ENCODE measurements around the gene TESK2. TPM values are rescaled to one million over a fixed set of nuclear protein-coding genes. Genes with fewer than 3 reads are reported as not detected.
A peak's percentile ranks its signal among the peaks of the same experiment; 100 is the strongest.
"Not testable (repeated sequence)": the region's sequence is repeated elsewhere in the genome, so short reads cannot be mapped to it uniquely, and the experiment has no call there.

TESK2 gene
- total RNA-seq, 1 experiment from 2014 or later = 13.8 TPM

DNA sequence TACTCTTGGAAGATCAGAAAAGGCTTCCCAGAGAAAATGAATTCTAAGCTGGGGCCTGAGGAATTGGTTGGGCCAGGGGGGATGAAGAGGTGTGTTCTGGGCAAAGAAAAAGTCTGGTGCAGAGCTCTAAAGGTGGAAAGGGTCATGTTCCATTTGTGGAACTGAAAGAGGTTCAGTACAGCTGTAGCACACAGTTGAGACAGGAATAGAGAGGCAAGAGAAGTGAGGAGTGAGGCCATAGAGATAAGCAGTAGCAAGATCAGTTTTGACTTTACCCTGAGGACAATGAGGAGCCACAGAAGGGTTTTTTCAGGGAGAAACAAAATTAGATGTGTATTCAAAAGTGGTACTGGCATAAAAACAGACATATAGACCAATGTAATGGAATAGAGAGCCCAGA lies 120.4 kb downstream of the TESK2 start:
- no TSS peak for BruUV-seq (replicated peaks)

DNA sequence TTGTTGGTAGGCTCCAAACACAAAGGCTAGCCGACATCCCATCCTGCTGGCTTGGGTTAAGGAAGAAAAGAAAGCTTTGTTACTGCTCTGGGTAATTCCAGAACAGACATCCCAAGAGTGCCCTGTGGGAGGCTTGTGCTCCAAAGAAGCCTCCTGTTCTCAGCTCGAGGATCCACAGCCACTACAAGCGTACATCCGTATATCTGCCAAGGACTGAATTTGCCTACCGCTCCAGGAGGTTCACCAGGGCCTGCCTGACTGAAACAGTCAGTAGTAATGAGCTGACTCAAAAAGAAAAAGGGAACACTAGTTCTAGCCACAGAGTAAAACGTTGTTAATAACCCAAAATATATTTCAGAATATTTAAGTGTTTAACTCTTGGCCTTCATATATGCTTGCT lies 125.9 kb downstream of the TESK2 start:
- intact Hi-C loops (cut with micrococcal nuclease; ENCODE audit: unreplicated experiment) = no loop called here
- Histone ChIP-seq H3K79me2 (ENCODE audit: low read depth) (no peaks in the 10 kb centered on the region), H3K4me2 (no peak overlapping the region), H4K20me1 (ENCODE audit: insufficient read depth) (no peaks in the 10 kb centered on the region), H3K27ac (no peak overlapping the region), H3K27me3 (ENCODE audit: insufficient read depth, low read depth) (no peaks in the 10 kb centered on the region), H3K36me3 (ENCODE audit: low read depth) (no peaks in the 10 kb centered on the region), H3K9me2 (ENCODE audit: insufficient read depth) (no peaks in the 10 kb centered on the region), H3K4me1 (replicated peaks; ENCODE audit: insufficient read depth) (peaks cover under 1% of the 10 kb centered on the region; the same call in 1 of the 2 replicates), H2AFZ (no peak overlapping the region), H3K9me3 (ENCODE audit: insufficient read depth, low read depth) (no peaks in the 10 kb centered on the region), H3K4me3 (no peak overlapping the region), H3F3A (ENCODE audit: insufficient read depth, low read depth) (peaks cover 11% of the 10 kb centered on the region; the same call in 1 of the 2 replicates)
- POLR2A ChIA-PET (ENCODE audit: unreplicated experiment) = no interaction called here
- CTCF ChIA-PET = no interaction called here
- DNase-seq = no peak
- no TSS peak for BruUV-seq (replicated peaks)
- no peak for TF ChIP-seq CTCF (conservative IDR thresholded peaks at IDR 0.05)
- TF ChIP-seq EZH2 (IDR thresholded peaks at IDR 0.05; ENCODE audit: low read depth) = no peak

More for the DNA sequence above, 120.4 kb downstream of the TESK2 start:
- Histone ChIP-seq H3K4me2 (no peak overlapping the region), H4K20me1 (ENCODE audit: insufficient read depth) (no peaks in the 10 kb centered on the region), H3K27ac (no peak overlapping the region), H3K9me3 (ENCODE audit: insufficient read depth, low read depth) (no peaks in the 10 kb centered on the region), H3K4me1 (replicated peaks; ENCODE audit: insufficient read depth) (no peaks in the 10 kb centered on the region), H3K4me3 (no peak overlapping the region), H3K79me2 (ENCODE audit: low read depth) (no peaks in the 10 kb centered on the region), H2AFZ (no peak overlapping the region), H3K9me2 (ENCODE audit: insufficient read depth) (no peaks in the 10 kb centered on the region), H3F3A (ENCODE audit: insufficient read depth, low read depth) (no peaks in the 10 kb centered on the region), H3K27me3 (ENCODE audit: insufficient read depth, low read depth) (no peaks in the 10 kb centered on the region), H3K36me3 (ENCODE audit: low read depth) (no peaks in the 10 kb centered on the region)
- intact Hi-C loops (cut with micrococcal nuclease; ENCODE audit: unreplicated experiment) = no loop called here
- DNase-seq = no peak
- ChIA-PET CTCF (no interaction called here), POLR2A (ENCODE audit: unreplicated experiment) (no interaction called here)
- TF ChIP-seq CTCF (conservative IDR thresholded peaks at IDR 0.05) (no peak), EZH2 (IDR thresholded peaks at IDR 0.05; ENCODE audit: low read depth) (no peak)

DNA sequence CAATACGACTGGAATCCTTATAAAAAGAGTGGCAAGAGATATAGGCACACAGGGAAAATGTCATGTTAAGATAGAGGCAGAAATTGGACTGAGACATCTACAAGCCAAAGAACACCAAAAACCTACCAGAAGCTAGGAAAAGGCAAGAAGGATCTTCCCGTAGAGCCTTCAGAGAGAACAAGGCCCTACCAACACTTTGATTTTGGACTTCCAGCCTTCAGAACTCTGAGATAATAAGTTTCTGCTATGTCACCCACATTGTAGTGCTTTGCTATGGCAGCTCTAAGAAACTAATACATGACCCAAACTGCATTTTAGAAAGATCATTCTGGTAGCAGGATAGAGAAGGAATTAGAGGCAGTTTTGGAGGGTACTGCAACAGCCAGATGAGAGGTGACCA lies 126.7 kb downstream of the TESK2 start:
- Histone ChIP-seq H3K4me1 (replicated peaks; ENCODE audit: insufficient read depth) (peaks cover 4% of the 10 kb centered on the region; the same call in 1 of the 2 replicates), H3K9me3 (ENCODE audit: insufficient read depth, low read depth) (no peaks in the 10 kb centered on the region), H3K4me3 (no peak overlapping the region), H3K36me3 (ENCODE audit: low read depth) (no peaks in the 10 kb centered on the region), H3K9me2 (ENCODE audit: insufficient read depth) (no peaks in the 10 kb centered on the region), H3K79me2 (ENCODE audit: low read depth) (no peaks in the 10 kb centered on the region), H3F3A (ENCODE audit: insufficient read depth, low read depth) (peaks cover 12% of the 10 kb centered on the region; the same call in 1 of the 2 replicates), H3K4me2 (no peak overlapping the region), H2AFZ (no peak overlapping the region), H3K27ac (no peak overlapping the region), H3K27me3 (ENCODE audit: insufficient read depth, low read depth) (no peaks in the 10 kb centered on the region), H4K20me1 (ENCODE audit: insufficient read depth) (no peaks in the 10 kb centered on the region)
- no peak for DNase-seq
- POLR2A ChIA-PET (ENCODE audit: unreplicated experiment) = no interaction called here
- CTCF ChIA-PET = no interaction called here
- intact Hi-C loops (cut with micrococcal nuclease; ENCODE audit: unreplicated experiment) = no loop called here
- TF ChIP-seq CTCF (conservative IDR thresholded peaks at IDR 0.05) (no peak), EZH2 (IDR thresholded peaks at IDR 0.05; ENCODE audit: low read depth) (no peak)
- BruUV-seq (replicated peaks) = no TSS peak

- intact Hi-C loops (cut with micrococcal nuclease; ENCODE audit: unreplicated experiment) = loop anchor here (1.0 to 2.0 kb wide), 3 partner anchors 130 to 520 kb away; partner anchors contain the start of gene TESK2
- H3K79me2 ChIP-seq (ENCODE audit: low read depth); BruUV-seq (replicated peaks); H3K9me2 ChIP-seq (ENCODE audit: insufficient read depth); H4K20me1 ChIP-seq (ENCODE audit: insufficient read depth); H3K27me3 ChIP-seq (ENCODE audit: insufficient read depth, low read depth); H3K4me3 ChIP-seq; H3K36me3 ChIP-seq (ENCODE audit: low read depth); H3K27ac ChIP-seq; H3K9me3 ChIP-seq (ENCODE audit: insufficient read depth, low read depth); H2AFZ ChIP-seq; H3K4me2 ChIP-seq: not testable (repeated sequence)
- H3K4me1 ChIP-seq (replicated peaks; ENCODE audit: insufficient read depth) = peaks cover 12% of the 10 kb centered on the region
- ChIA-PET POLR2A (ENCODE audit: unreplicated experiment) (interaction anchor here (1.1 kb wide), 1 partner anchor 57 kb away, joined by 12 read pairs; no protein-coding TSS in a partner anchor), CTCF (interaction anchor here (0.6 to 0.8 kb wide), 2 partner anchors 130 to 237 kb away, joined by 9 read pairs; partner anchors contain the start of gene TESK2)
- peaks cover 19% of the 10 kb centered on the region for H3F3A ChIP-seq (ENCODE audit: insufficient read depth, low read depth)
- DNase-seq = peak in 1 of 2 experiments; percentile 5
Observed at GRCh38 chr1:45360981-45361380, 130.0 kb downstream of the TESK2 start.

Measured in PC-9 (cell line).